Esophagus muscularis mucosa (tissue), 4 donors: Measurements from ENCODE around the gene GMDS. TPM values are rescaled to one million over a fixed set of nuclear protein-coding genes. Genes with fewer than 3 reads are reported as not detected.

Experiments
- DNase-seq: peaks from one replicate; pipeline ENCODE4 v3.0.0-alpha.2; 2017; ENCODE audit errors: extremely low spot score
- H3K27ac ChIP-seq, 4 donors: fragments of 200-600 bp; sonication (generic); replicated peaks in 1 of 4; 1 replicate in 3 of 4; 2 replicates in 1 of 4; pipeline ENCODE4 v1.5.1; 2016 to 2019; ENCODE audit warnings: mild to moderate bottlenecking in 1 of 4
- H3K27me3 ChIP-seq, 4 donors: fragments of 200-600 bp; sonication (generic); one replicate each; pipeline versions ENCODE4 v1.5.1 to v1.6.0; 2016 to 2019
- H3K36me3 ChIP-seq, 4 donors: fragments of 200-600 bp; sonication (generic); one replicate each; pipeline ENCODE4 v1.5.1; 2016 to 2019
- H3K4me1 ChIP-seq, 4 donors: fragments of 200-600 bp; sonication (generic); one replicate each; pipeline ENCODE4 v1.5.1; 2016 to 2019
- H3K4me3 ChIP-seq, 4 donors: fragments of 200-600 bp; sonication (generic); 1 replicate in 2 of 4; 2 replicates in 2 of 4; pipeline ENCODE4 v1.5.1; 2016 to 2019; ENCODE audit warnings: mild to moderate bottlenecking in 4 of 4, moderate library complexity in 1 of 4
- H3K9me3 ChIP-seq, 4 donors: fragments of 200-600 bp; sonication (generic); 1 replicate in 3 of 4; 2 replicates in 1 of 4; pipeline ENCODE4 v1.5.1; 2016 to 2019
- EP300 ChIP-seq: sonication (generic); formaldehyde crosslinking; IDR thresholded peaks from one replicate; pipeline ENCODE4 v1.6.1; 2017; ENCODE audit warnings: antibody characterized with exemption
- POLR2A ChIP-seq: fragments of 450-650 bp; IDR thresholded peaks from one replicate; pipeline ENCODE4 v1.6.1; 2017; ENCODE audit warnings: antibody characterized with exemption, moderate library complexity, mild to moderate bottlenecking, low read depth
- POLR2AphosphoS5 ChIP-seq, 2 donors: sonication (generic); formaldehyde crosslinking; IDR thresholded peaks; one replicate each; pipeline ENCODE4 v1.6.1; 2017; ENCODE audit warnings: antibody characterized with exemption in 2 of 2
- WGBS: methylation state at CpG from one replicate; pipeline ENCODE4 v1.1.5; 2018; 5-methylcytosine and 5-hydroxymethylcytosine counted together
- intact Hi-C: fragments of 100-400 bp; cut with DNase I; formaldehyde crosslinking; loops from one replicate; pipeline ENCODE4 v1.15.1; 2023
- total RNA-seq, 4 donors: library from RNA; depleted of rRNA; stranded (reverse); fragments of >200 nt; gene quantifications; one replicate each; pipeline versions ENCODE4 v1.1.0 to v1.2.1, GENCODE V29; 2016
- TF ChIP-seq, protein P1 (sequence below), 3 experiments: fragments of 200-600 bp in 2 of 3; fragments of 450-650 bp in 1 of 3; sonication (generic) in 2 of 3; IDR thresholded peaks; one replicate each; pipeline ENCODE4 v1.5.1; 2017 to 2019; ENCODE audit warnings: antibody characterized with exemption in 3 of 3, mild to moderate bottlenecking in 2 of 3, moderate library complexity in 1 of 3

GMDS gene
- total RNA-seq, 4 donors from 2014 or later, result 3.6 to 14.1 (median 6.0) TPM

DNA sequence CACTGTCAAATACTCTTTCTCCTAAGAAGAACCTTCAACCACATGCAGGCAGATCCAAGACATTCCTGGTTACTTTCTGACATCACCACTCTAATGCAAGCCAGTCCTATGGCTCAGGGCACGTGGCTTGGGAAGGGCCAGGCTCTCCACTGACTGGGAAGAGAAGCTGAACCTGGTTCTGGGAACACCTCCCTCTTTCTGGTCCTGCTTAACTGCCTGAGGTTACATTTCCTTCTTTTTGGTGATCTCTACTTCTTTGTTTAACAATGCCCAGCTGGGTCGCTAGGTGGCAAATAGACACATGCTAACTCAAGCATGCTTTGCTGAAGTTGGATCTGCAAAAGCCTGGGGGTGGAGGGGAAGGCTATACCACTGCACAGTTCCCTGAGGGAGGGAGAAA, 249.8 kb downstream of the GMDS start:
- intact Hi-C loops, result no loop called here
- 84% methylated on average over 2 of the region's 2 CpGs for WGBS
- TF ChIP-seq EP300 (no peak), POLR2AphosphoS5 (IDR thresholded peaks at IDR 0.05) (no peak), POLR2A (no peak)
- TF ChIP-seq, protein P1, sequence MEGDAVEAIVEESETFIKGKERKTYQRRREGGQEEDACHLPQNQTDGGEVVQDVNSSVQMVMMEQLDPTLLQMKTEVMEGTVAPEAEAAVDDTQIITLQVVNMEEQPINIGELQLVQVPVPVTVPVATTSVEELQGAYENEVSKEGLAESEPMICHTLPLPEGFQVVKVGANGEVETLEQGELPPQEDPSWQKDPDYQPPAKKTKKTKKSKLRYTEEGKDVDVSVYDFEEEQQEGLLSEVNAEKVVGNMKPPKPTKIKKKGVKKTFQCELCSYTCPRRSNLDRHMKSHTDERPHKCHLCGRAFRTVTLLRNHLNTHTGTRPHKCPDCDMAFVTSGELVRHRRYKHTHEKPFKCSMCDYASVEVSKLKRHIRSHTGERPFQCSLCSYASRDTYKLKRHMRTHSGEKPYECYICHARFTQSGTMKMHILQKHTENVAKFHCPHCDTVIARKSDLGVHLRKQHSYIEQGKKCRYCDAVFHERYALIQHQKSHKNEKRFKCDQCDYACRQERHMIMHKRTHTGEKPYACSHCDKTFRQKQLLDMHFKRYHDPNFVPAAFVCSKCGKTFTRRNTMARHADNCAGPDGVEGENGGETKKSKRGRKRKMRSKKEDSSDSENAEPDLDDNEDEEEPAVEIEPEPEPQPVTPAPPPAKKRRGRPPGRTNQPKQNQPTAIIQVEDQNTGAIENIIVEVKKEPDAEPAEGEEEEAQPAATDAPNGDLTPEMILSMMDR (IDR thresholded peaks at IDR 0.05), result no peak

DNA sequence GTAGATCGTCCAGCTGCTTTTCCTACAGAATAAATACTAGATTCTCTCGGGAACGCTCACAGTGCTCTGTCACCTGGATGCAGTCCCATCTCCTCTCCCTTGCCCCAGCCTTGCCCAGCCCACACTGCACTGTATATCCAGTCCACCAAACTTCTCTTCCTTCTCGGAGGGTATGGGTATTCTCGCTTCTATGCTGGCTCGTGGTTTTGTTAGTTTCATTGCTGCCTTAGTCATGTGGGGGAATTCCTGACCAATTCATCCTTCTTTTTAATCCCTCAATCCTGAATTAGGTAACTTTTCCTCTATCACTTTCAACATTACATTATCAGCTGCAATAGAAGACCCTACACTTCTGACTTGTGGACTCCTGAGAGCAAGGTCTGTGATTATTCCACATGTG, 252.4 kb downstream of the GMDS start:
- intact Hi-C loops, result no loop called here
- 79% methylated on average over 6 of the region's 6 CpGs for WGBS
- Histone ChIP-seq H3K9me3 (no peaks in the 10 kb centered on the region), H3K27me3 (no peaks in the 10 kb centered on the region), H3K4me1 (no peaks in the 10 kb centered on the region), H3K36me3 (no peaks in the 10 kb centered on the region), H3K27ac (no peak overlapping the region), H3K4me3 (no peak overlapping the region)
- no peak for TF ChIP-seq EP300
- TF ChIP-seq POLR2AphosphoS5 (IDR thresholded peaks at IDR 0.05), result no peak
- TF ChIP-seq, protein P1 (IDR thresholded peaks at IDR 0.05), result no peak
- TF ChIP-seq POLR2A, result no peak
- no peak for DNase-seq

More for the DNA sequence above, 249.8 kb downstream of the GMDS start:
- no peaks in the 10 kb centered on the region for H3K4me1 ChIP-seq
- H3K9me3 ChIP-seq, result no peaks in the 10 kb centered on the region
- no peaks in the 10 kb centered on the region for H3K36me3 ChIP-seq
- H3K4me3 ChIP-seq, result no peak overlapping the region
- H3K27me3 ChIP-seq, result no peaks in the 10 kb centered on the region
- no peak for DNase-seq
- no peak overlapping the region for H3K27ac ChIP-seq

DNA sequence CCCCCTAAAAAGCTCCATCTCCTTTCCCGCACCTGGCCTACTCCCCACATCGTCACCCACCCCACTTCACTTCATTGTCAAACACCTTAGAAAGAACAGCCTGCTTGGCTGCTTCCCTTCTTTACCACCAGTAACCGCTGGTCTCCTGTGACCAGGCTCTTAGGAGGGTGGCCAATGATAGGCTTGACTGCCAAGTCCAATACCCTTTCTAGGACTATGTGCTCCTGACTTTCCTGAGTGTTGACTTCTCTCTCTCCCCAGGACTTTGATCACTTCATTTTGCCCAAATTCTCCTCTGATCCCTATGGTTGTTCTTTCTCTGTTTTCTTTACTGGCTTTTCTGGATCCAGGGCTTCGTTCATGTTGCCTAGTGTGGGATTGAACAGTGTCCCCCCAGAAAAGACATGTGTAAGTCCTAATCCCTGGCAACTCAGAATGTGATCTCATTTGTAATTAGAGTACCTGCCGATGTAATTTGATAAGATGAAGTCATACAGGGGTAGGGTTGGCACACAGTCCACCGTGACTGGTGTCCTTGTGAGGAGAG, 254.0 kb downstream of the GMDS start:
- Histone ChIP-seq H3K27ac (no peak overlapping the region), H3K27me3 (no peaks in the 10 kb centered on the region), H3K4me3 (no peak overlapping the region), H3K9me3 (no peaks in the 10 kb centered on the region), H3K4me1 (no peaks in the 10 kb centered on the region), H3K36me3 (no peaks in the 10 kb centered on the region)
- intact Hi-C loops, result no loop called here
- TF ChIP-seq, protein P1 (IDR thresholded peaks at IDR 0.05), result no peak
- TF ChIP-seq EP300, result no peak
- no peak for TF ChIP-seq POLR2A
- no peak for TF ChIP-seq POLR2AphosphoS5 (IDR thresholded peaks at IDR 0.05)
- DNase-seq, result no peak
- WGBS, result 97% methylated on average over 6 of the region's 6 CpGs

DNA sequence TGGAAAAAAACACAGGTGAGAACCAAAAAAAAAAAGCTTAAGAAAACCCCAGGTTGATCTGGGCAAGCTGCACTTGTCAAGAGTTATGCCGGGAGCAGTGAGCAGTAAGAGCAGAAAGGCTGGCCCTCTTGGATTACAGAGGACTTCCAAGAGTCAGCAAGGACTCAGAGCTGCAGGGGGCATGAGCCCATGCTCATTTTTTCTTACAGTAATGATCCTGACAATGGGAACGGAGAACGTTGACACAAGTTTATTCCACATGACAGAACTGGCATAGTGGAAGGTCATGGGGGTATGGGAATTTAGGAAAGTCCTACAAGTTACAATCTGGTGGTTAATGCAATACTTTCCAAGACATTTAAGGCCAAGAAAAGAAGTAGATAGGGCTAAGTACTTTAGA, 256.6 kb downstream of the GMDS start:
- H3K9me3 ChIP-seq, result no peaks in the 10 kb centered on the region
- no peaks in the 10 kb centered on the region for H3K27me3 ChIP-seq
- intact Hi-C loops, result no loop called here
- DNase-seq, result no peak
- H3K36me3 ChIP-seq, result no peaks in the 10 kb centered on the region
- H3K4me1 ChIP-seq, result no peaks in the 10 kb centered on the region
- no peak overlapping the region for H3K27ac ChIP-seq
- no peak overlapping the region for H3K4me3 ChIP-seq
- WGBS, result 73% methylated on average over 3 of the region's 3 CpGs
- TF ChIP-seq POLR2AphosphoS5 (IDR thresholded peaks at IDR 0.05) (no peak), POLR2A (no peak), EP300 (no peak)
- TF ChIP-seq, protein P1 (IDR thresholded peaks at IDR 0.05), result no peak

DNA sequence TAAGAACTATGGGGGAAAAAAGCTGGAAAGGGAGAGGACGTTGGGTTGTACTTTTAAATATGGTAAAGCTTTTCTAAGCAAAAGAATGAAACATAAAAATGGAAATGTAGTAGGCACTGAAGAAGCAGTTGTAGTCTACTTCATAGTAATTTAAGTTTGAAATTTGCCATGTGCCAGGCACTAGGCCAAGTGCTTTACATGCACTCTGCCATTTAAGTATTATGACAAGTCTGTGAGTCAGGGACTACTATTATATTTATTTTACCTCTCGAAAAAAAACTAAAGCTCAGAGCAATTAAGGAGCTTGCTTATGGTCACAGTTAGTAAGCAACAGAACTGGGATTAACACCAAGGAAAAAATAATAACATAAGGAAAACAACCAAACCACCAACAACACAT, 257.8 kb downstream of the GMDS start:
- Histone ChIP-seq H3K36me3 (no peaks in the 10 kb centered on the region), H3K4me1 (no peaks in the 10 kb centered on the region), H3K9me3 (peaks cover 0 to 6% (median 4%) of the 10 kb centered on the region in 4 donors), H3K27ac (no peak overlapping the region), H3K4me3 (no peak overlapping the region), H3K27me3 (no peaks in the 10 kb centered on the region)
- TF ChIP-seq, protein P1 (IDR thresholded peaks at IDR 0.05), result no peak
- TF ChIP-seq POLR2AphosphoS5 (IDR thresholded peaks at IDR 0.05), result no peak
- TF ChIP-seq EP300, result no peak
- TF ChIP-seq POLR2A, result no peak
- intact Hi-C loops, result no loop called here
- WGBS, result 46% methylated on average over 2 of the region's 2 CpGs
- DNase-seq, result no peak
